ENCODE results near the gene STK32C. TPM values are rescaled to one million over a fixed set of nuclear protein-coding genes. Genes with fewer than 3 reads are reported as not detected.

The STK32C gene
- total RNA-seq, 4 donors from 2014 or later = 3.7 to 13.9 (median 6.7) TPM

DNA sequence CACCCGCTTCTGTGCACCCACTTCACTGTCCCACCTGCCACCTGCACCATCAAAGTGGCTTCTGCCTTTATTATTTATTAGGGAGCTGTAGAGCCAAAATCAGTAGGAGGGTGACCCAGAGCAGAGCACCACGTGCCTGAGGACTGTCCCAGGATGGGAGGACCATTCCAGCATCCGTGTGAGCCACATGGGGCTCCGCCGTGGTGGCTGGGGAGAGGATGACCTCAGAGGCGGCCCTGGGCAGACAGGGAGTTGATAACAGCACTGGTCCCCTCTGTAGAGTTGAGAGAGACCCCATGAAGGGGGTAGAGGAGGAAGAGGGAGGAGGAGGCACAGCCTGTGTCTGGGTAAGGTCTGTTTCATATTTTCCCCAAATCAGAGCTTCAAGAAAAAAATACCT lies 129.7 kb downstream of the STK32C start:
- no peak overlapping the region for H3K4me3 ChIP-seq
- ATAC-seq (no peak), DNase-seq (no peak)
- TF ChIP-seq POLR2A (IDR thresholded peaks at IDR 0.05) = no peak
- TF ChIP-seq, protein P1, sequence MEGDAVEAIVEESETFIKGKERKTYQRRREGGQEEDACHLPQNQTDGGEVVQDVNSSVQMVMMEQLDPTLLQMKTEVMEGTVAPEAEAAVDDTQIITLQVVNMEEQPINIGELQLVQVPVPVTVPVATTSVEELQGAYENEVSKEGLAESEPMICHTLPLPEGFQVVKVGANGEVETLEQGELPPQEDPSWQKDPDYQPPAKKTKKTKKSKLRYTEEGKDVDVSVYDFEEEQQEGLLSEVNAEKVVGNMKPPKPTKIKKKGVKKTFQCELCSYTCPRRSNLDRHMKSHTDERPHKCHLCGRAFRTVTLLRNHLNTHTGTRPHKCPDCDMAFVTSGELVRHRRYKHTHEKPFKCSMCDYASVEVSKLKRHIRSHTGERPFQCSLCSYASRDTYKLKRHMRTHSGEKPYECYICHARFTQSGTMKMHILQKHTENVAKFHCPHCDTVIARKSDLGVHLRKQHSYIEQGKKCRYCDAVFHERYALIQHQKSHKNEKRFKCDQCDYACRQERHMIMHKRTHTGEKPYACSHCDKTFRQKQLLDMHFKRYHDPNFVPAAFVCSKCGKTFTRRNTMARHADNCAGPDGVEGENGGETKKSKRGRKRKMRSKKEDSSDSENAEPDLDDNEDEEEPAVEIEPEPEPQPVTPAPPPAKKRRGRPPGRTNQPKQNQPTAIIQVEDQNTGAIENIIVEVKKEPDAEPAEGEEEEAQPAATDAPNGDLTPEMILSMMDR (IDR thresholded peaks at IDR 0.05 in 4 of 5, conservative IDR thresholded peaks at IDR 0.05 in 1 of 5) = no peak
- no peaks in the 10 kb centered on the region for H3K4me1 ChIP-seq
- no peak overlapping the region for H3K27ac ChIP-seq
- no peaks in the 10 kb centered on the region for H3K9me3 ChIP-seq
- no peaks in the 10 kb centered on the region for H3K36me3 ChIP-seq
- intact Hi-C loops (cut with DNase I; ENCODE audit: low total_unique reads) (no loop called here), in situ Hi-C loops (cut with MboI; ENCODE audit: low sequenced_read_pairs in 4 of 4) (no loop called here)
- peaks cover 7 to 18% (median 9%) of the 10 kb centered on the region in 3 donors for H3K27me3 ChIP-seq

DNA sequence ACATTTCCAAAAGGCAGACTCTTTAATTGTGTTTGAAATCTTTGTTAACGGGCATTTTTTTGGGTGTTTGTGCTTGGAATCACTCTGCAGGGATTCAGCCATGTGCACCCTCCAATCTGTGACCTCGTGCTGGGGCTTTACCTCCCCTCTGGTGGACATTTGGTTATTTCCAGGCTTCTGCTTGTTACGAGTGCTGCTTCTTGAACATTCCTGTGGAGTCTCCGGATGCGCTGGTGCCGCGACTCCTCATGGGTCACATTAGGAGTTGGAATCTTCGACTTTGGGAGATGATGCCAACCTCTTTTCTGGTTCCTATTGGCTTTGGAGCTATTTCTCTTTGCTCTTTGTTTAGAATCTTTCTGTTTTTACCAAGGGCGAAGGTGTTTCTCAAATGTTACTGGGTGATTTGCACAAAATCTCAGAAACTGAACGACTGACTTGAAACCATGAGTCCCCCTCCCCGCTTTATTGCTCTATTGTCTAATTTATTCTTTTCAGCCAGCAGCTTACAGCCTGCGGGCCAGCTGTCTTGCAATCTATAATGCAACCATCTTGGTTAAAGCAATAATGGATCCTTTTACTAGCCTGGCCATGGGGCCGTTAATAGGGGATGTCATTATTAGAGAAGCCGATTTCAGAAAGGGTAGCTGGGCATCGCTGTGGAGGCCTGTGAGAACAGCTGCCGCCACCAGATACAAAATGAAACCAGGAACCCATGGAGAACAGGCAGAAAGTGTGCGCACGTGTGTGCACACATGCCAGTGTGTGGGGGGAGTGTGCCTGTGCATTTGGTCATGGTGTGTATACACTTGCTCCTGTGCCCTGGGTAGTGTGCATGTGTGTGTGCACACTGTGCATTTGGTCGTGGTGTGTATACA lies 130.9 kb downstream of the STK32C start:
- in situ Hi-C loops (cut with MboI; ENCODE audit: low sequenced_read_pairs in 4 of 4) (no loop called here), intact Hi-C loops (cut with DNase I; ENCODE audit: low total_unique reads) (no loop called here)
- Histone ChIP-seq H3K27ac (no peak overlapping the region), H3K27me3 (peaks cover 7 to 14% (median 8%) of the 10 kb centered on the region in 3 donors), H3K4me3 (no peak overlapping the region), H3K36me3 (no peaks in the 10 kb centered on the region), H3K4me1 (no peaks in the 10 kb centered on the region), H3K9me3 (no peaks in the 10 kb centered on the region)
- ATAC-seq = no peak
- no peak for DNase-seq
- no peak for TF ChIP-seq POLR2A (IDR thresholded peaks at IDR 0.05)
- TF ChIP-seq, protein P1 (IDR thresholded peaks at IDR 0.05 in 4 of 5, conservative IDR thresholded peaks at IDR 0.05 in 1 of 5) = no peak

DNA sequence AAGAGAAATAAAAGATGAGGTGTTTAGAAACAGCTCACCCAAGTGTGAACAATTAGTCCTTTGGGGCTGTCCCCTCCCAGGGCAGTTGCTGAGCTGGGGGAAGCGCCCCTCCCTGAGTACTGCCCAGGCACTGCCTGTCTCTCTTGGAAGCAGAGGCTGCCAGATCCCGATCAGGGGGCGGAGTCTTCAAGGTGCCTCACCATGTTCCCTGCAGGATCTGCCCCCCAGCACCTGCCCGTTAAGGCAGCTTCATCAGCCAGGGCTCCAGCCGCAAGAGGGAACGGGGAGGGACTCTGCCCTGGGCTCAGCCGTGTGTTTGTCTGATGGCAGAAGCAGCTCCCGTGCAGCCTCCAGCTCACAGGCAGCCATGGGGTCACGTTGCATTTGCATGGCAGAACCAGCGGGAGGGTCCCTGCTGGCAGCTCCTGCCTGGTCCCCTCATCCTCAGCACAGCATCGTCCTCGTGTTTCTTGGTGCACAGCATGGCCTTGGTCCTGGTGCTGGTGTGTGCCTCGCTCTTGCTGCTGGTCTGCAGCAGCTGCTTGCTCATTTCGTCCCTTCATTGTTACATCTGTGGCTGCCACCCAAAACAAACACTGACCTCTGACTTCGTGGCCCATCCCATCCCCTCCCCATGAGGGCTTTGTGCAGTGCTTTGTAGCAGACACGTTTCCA lies 131.7 kb downstream of the STK32C start:
- in situ Hi-C loops (cut with MboI; ENCODE audit: low sequenced_read_pairs in 4 of 4) (no loop called here), intact Hi-C loops (cut with DNase I; ENCODE audit: low total_unique reads) (no loop called here)
- peaks cover 7 to 14% (median 8%) of the 10 kb centered on the region in 3 donors for H3K27me3 ChIP-seq
- no peak overlapping the region for H3K27ac ChIP-seq
- H3K4me3 ChIP-seq = no peak overlapping the region
- no peaks in the 10 kb centered on the region for H3K36me3 ChIP-seq
- TF ChIP-seq, protein P1 (IDR thresholded peaks at IDR 0.05 in 4 of 5, conservative IDR thresholded peaks at IDR 0.05 in 1 of 5) = no peak
- no peak for TF ChIP-seq POLR2A (IDR thresholded peaks at IDR 0.05)
- DNase-seq = no peak
- no peaks in the 10 kb centered on the region for H3K9me3 ChIP-seq
- no peaks in the 10 kb centered on the region for H3K4me1 ChIP-seq
- no peak for ATAC-seq

DNA sequence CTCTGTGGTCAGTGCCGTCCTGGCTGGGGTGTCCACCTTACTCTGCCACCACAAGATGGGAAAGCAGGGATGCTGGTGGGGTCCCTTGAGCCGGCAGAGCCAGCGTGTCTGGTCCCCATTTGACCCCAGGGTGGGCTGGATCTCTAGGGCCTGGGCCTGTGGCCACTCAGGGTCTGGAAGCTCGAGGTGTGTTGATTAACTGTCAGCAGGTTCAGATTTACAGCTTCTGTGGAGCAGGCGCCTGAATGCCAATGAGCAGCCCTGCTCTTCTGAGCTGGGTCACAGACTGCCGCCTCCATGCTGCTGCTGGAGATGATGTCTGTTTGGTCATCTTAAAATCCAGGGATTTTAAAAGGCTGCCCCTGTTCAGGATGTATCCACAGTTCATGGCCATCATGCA lies 132.3 kb downstream of the STK32C start:
- in situ Hi-C loops (cut with MboI; ENCODE audit: low sequenced_read_pairs in 4 of 4) = no loop called here
- DNase-seq (no peak), ATAC-seq (no peak)
- Histone ChIP-seq H3K36me3 (no peaks in the 10 kb centered on the region), H3K4me3 (no peak overlapping the region), H3K27me3 (peaks cover 7 to 14% (median 8%) of the 10 kb centered on the region in 3 donors), H3K27ac (no peak overlapping the region), H3K4me1 (no peaks in the 10 kb centered on the region), H3K9me3 (no peaks in the 10 kb centered on the region)
- intact Hi-C loops (cut with DNase I; ENCODE audit: low total_unique reads) = no loop called here
- TF ChIP-seq POLR2A (IDR thresholded peaks at IDR 0.05) = no peak
- TF ChIP-seq, protein P1 (IDR thresholded peaks at IDR 0.05 in 4 of 5, conservative IDR thresholded peaks at IDR 0.05 in 1 of 5) = no peak

All from gastrocnemius medialis (tissue), 4 donors.